Ovary (tissue), 9 donors: ENCODE data around the gene CARD10. TPM values are rescaled to one million over a fixed set of nuclear protein-coding genes. Genes with fewer than 3 reads are reported as not detected.

Source experiments
- DNase-seq, 5 donors: peaks; one replicate each; pipeline ENCODE4 v3.0.0-alpha.2; 2019 to 2020
- H3K27ac ChIP-seq, 2 donors: fragments of 200-600 bp; one replicate each; pipeline versions ENCODE4 v1.5.1 to v1.8.0; 2019 to 2022
- H3K27me3 ChIP-seq: fragments of 200-600 bp; one replicate; pipeline ENCODE4 v1.8.0; 2022
- H3K36me3 ChIP-seq: fragments of 200-600 bp; sonication (generic); one replicate; pipeline ENCODE4 v1.5.1; 2019
- H3K4me1 ChIP-seq: one replicate; pipeline ENCODE4 v1.8.1; 2013; ENCODE audit warnings: mild to moderate bottlenecking, moderate library complexity; ENCODE audit not compliant: insufficient read depth
- H3K4me3 ChIP-seq: fragments of 200-600 bp; sonication (generic); one replicate; pipeline ENCODE4 v1.5.1; 2017
- H3K9me3 ChIP-seq, 2 donors: fragments of 200-600 bp in 1 of 2; sonication (generic) in 1 of 2; one replicate each; pipeline versions ENCODE4 v1.5.1 to v1.8.1; 2013 to 2019; ENCODE audit warnings: mild to moderate bottlenecking in 1 of 2, moderate library complexity in 1 of 2
- CTCF ChIP-seq, 3 donors: fragments of 450-650 bp in 2 of 3; fragments of 200-600 bp in 1 of 3; IDR thresholded peaks; one replicate each; pipeline versions ENCODE4 v1.5.1 to v1.8.0; 2016 to 2022; ENCODE audit warnings: antibody characterized with exemption in 3 of 3, mild to moderate bottlenecking in 1 of 3
- EP300 ChIP-seq: sonication (generic); formaldehyde crosslinking; IDR thresholded peaks from one replicate; pipeline ENCODE4 v1.6.1; 2017; ENCODE audit warnings: antibody characterized with exemption
- POLR2A ChIP-seq: fragments of 450-650 bp; IDR thresholded peaks from one replicate; pipeline ENCODE4 v1.6.1; 2017; ENCODE audit warnings: antibody characterized with exemption, mild to moderate bottlenecking, moderate library complexity
- WGBS, 3 donors: extraction: QIAGEN DNeasy Blood & Tissue Kit in 1 of 3; methylation state at CpG; one replicate each; pipeline versions ENCODE4 v1.1.5 to v1.1.7; 2013 to 2017; 5-methylcytosine and 5-hydroxymethylcytosine counted together
- intact Hi-C, 4 donors: fragments of 100-400 bp; cut with DNase I; formaldehyde crosslinking; loops; one replicate each; pipeline versions ENCODE4 v1.11.0 to v1.15.1; 2022 to 2023
- polyA plus RNA-seq, 2 donors: library from polyadenylated mRNA; stranded (reverse); fragments of 200-250 nt in 1 of 2; fragments of 350-450 nt in 1 of 2; fragmentation: Illumina TruSeq in 1 of 2; extraction: RNeasy Lipid Tissue Mini Kit (QIAGEN cat#74804) in 1 of 2; gene quantifications; one replicate each; pipeline ENCODE4 v1.2.3, GENCODE V29; 2013 to 2014
- total RNA-seq, 7 donors: library from RNA; depleted of rRNA in 2 of 7; stranded (reverse); fragments of >200 nt in 2 of 7; fragmentation: NEBNext Ultra II Directional in 3 of 7; extraction: Animal tissue kit (Norgen Biotek cat#: 25700) in 3 of 7; gene quantifications; one replicate each; pipeline versions ENCODE4 v1.1.0 to v1.2.4, GENCODE V29; 2016 to 2023
- donor health status: DM: no; HTN: no; CAD: no; lungs with moderate emphysema.
- donor health status: DM: no; HTN: no; CAD: no.
- donor health status: Bipolar disorder and iron deficiency.
- donor health status: DM: yes; HTN: yes; CAD: no.
- donor health status: DM: no; HTN: no; CAD: no.
- donor health status: DM: yes; HTN: yes; CAD: no.

CARD10 gene
- total and polyA plus RNA-seq, 9 donors, result 0.72 to 13.6 (median 9.6) TPM

- H3K4me1 ChIP-seq, result peaks cover under 1% of the 10 kb centered on the region
- H3K9me3 ChIP-seq, result no peaks in the 10 kb centered on the region
- intact Hi-C loops, result loop anchor here in 2 of 4 donors (5.0 to 10.0 kb wide), 2 partner anchors 69 to 1512 kb away; partner anchors contain the start of gene ELFN2 (in 1 of the 2)
- TF ChIP-seq CTCF (IDR thresholded peaks at IDR 0.05) (no peak), POLR2A (no peak), EP300 (no peak)
- DNase-seq, result no peak
- no peak overlapping the region for H3K27ac ChIP-seq
- no peaks in the 10 kb centered on the region for H3K36me3 ChIP-seq
- H3K4me3 ChIP-seq, result no peak overlapping the region
- 91 to 93% (median 92%) methylated on average over 3 to 10 of the region's 10 CpGs for WGBS, 3 donors
- H3K27me3 ChIP-seq, result no peaks in the 10 kb centered on the region
Measured at GRCh38 chr22:37493979-37494378, 25.2 kb downstream of the CARD10 start.

- 71 to 80% (median 74%) methylated on average over 22 to 24 of the region's 24 CpGs for WGBS, 3 donors
- intact Hi-C loops, result loop anchor here in 2 of 4 donors (5.0 to 10.0 kb wide), 2 partner anchors 68 to 1510 kb away; partner anchors contain the start of gene ELFN2 (in 1 of the 2)
- DNase-seq, result no peak
Measured at GRCh38 chr22:37492428-37493344, 26.5 kb downstream of the CARD10 start.

GRCh38 chr22:37491559-37492427, 27.4 kb downstream of the CARD10 start:
- no peaks in the 10 kb centered on the region for H3K27me3 ChIP-seq
- H3K4me3 ChIP-seq, result no peak overlapping the region
- WGBS, 3 donors, result 84 to 91% (median 84%) methylated on average over 17 to 22 of the region's 22 CpGs
- DNase-seq, result no peak
- H3K36me3 ChIP-seq, result no peaks in the 10 kb centered on the region
- intact Hi-C loops, result loop anchor here in 2 of 4 donors (5.0 to 10.0 kb wide), 2 partner anchors 67 to 1509 kb away; partner anchors contain the start of gene ELFN2 (in 1 of the 2)
- TF ChIP-seq POLR2A (no peak), CTCF (IDR thresholded peaks at IDR 0.05) (no peak), EP300 (no peak)
- no peaks in the 10 kb centered on the region for H3K9me3 ChIP-seq
- no peaks in the 10 kb centered on the region for H3K4me1 ChIP-seq
- H3K27ac ChIP-seq, result no peak overlapping the region

More at GRCh38 chr22:37492428-37493344, 26.5 kb downstream of the CARD10 start:
- H3K27me3 ChIP-seq, result no peaks in the 10 kb centered on the region
- no peaks in the 10 kb centered on the region for H3K9me3 ChIP-seq
- no peak overlapping the region for H3K4me3 ChIP-seq
- no peaks in the 10 kb centered on the region for H3K4me1 ChIP-seq
- no peak for TF ChIP-seq POLR2A
- TF ChIP-seq CTCF (IDR thresholded peaks at IDR 0.05), result no peak
- TF ChIP-seq EP300, result no peak
- H3K27ac ChIP-seq, result no peak overlapping the region
- no peaks in the 10 kb centered on the region for H3K36me3 ChIP-seq

- no peaks in the 10 kb centered on the region for H3K4me1 ChIP-seq
- H3K36me3 ChIP-seq, result no peaks in the 10 kb centered on the region
- intact Hi-C loops, result loop anchor here in 2 of 4 donors (5.0 to 10.0 kb wide), 2 partner anchors 66 to 1509 kb away; partner anchors contain the start of gene ELFN2 (in 1 of the 2)
- WGBS, 3 donors, result 91 to 92% (median 92%) methylated on average over 16 of the region's 16 CpGs
- no peak overlapping the region for H3K27ac ChIP-seq
- no peaks in the 10 kb centered on the region for H3K9me3 ChIP-seq
- no peak overlapping the region for H3K4me3 ChIP-seq
- no peaks in the 10 kb centered on the region for H3K27me3 ChIP-seq
- TF ChIP-seq EP300, result no peak
- TF ChIP-seq CTCF (IDR thresholded peaks at IDR 0.05), result no peak
- TF ChIP-seq POLR2A, result no peak
- DNase-seq, result no peak
Measured at GRCh38 chr22:37491106-37491505, 28.1 kb downstream of the CARD10 start.
